Caco-2 (cell line): ENCODE measurements around the gene SOX2. TPM values are rescaled to one million over a fixed set of nuclear protein-coding genes. Genes with fewer than 3 reads are reported as not detected.

ENCODE experiments used
- BruUV-seq: library from RNA; stranded (reverse); fragments of 400-500 nt; replicated peaks from 2 replicates; lab custom pipeline; 2021; lab: Mats Ljungman, UMichigan
- CTCF ChIA-PET: fragments of 300-600 bp; sonication (Branson Sonifier 250); formaldehyde crosslinking; loops from one replicate; lab custom pipeline; 2022; ENCODE audit warnings: antibody characterized with exemption; lab: Charles Lee
- POLR2A ChIA-PET: fragments of 300-600 bp; sonication (Branson Sonifier 250); formaldehyde crosslinking; loops from one replicate; lab custom pipeline; 2022; ENCODE audit warnings: antibody characterized with exemption; lab: Charles Lee
- DNase-seq, 2 experiments: peaks; one replicate each; pipeline versions ENCODE4 v3.0.0 to v3.0.0-alpha.2; 2020 to 2022
- H3K27me3 ChIP-seq: replicated peaks from 2 replicates; pipeline ENCODE4 v1.6.0; 2011; ENCODE audit warnings: low read length; ENCODE audit not compliant: control insufficient read depth, insufficient read depth
- H3K36me3 ChIP-seq: 2 replicates; pipeline ENCODE4 v1.5.1; 2011; ENCODE audit warnings: low read length; ENCODE audit not compliant: control insufficient read depth, insufficient read depth
- H3K4me1 ChIP-seq: fragments of 250-450 bp; sonication (Bioruptor Pico); 2 replicates; pipeline ENCODE4 v1.5.1; 2020; ENCODE audit warnings: mild to moderate bottlenecking
- H3K4me3 ChIP-seq: 2 replicates; pipeline ENCODE4 v1.5.1; 2011; ENCODE audit warnings: low read depth, mild to moderate bottlenecking, control low read depth, low read length
- H3K9me3 ChIP-seq: fragments of 250-450 bp; sonication (Bioruptor Pico); 2 replicates; pipeline ENCODE4 v1.5.1; 2020; ENCODE audit warnings: mild to moderate bottlenecking, moderate library complexity
- H3K27ac Mint-ChIP-seq: one replicate; pipeline ENCODE4 v1.8.0; 2022; ENCODE audit warnings: mixed read lengths; ENCODE audit not compliant: unreplicated experiment
- H3K27me3 Mint-ChIP-seq: one replicate; pipeline ENCODE4 v1.8.0; 2022; ENCODE audit warnings: mixed read lengths; ENCODE audit not compliant: insufficient read depth, unreplicated experiment
- H3K36me3 Mint-ChIP-seq: one replicate; pipeline ENCODE4 v1.8.0; 2022; ENCODE audit warnings: mild to moderate bottlenecking, mixed read lengths; ENCODE audit not compliant: insufficient read depth, unreplicated experiment
- H3K4me1 Mint-ChIP-seq: one replicate; pipeline ENCODE4 v1.8.0; 2022; ENCODE audit warnings: low read depth, mixed read lengths; ENCODE audit not compliant: unreplicated experiment
- H3K4me3 Mint-ChIP-seq: one replicate; pipeline ENCODE4 v1.8.0; 2022; ENCODE audit warnings: mild to moderate bottlenecking, moderate library complexity, mixed read lengths; ENCODE audit not compliant: unreplicated experiment
- H3K9me3 Mint-ChIP-seq: one replicate; pipeline ENCODE4 v1.8.0; 2022; ENCODE audit warnings: mixed read lengths; ENCODE audit not compliant: unreplicated experiment
- CTCF ChIP-seq, 2 experiments: fragments of 200-600 bp in 1 of 2; IDR thresholded peaks; 1 replicate in 1 of 2; 2 replicates in 1 of 2; pipeline versions ENCODE4 v1.5.1 to v1.8.0; 2011 to 2022; ENCODE audit warnings: antibody characterized with exemption in 1 of 2, control low read depth in 1 of 2, inconsistent platforms in 1 of 2, low read depth in 1 of 2, low read length in 1 of 2, mild to moderate bottlenecking in 1 of 2, moderate library complexity in 1 of 2; ENCODE audit not compliant: insufficient read depth in 1 of 2, severe bottlenecking in 1 of 2, unreplicated experiment in 1 of 2
- intact Hi-C: fragments of 100-400 bp; cut with micrococcal nuclease; formaldehyde crosslinking; loops from one replicate; pipeline ENCODE4 v1.10.0; 2022; ENCODE audit not compliant: unreplicated experiment
- total RNA-seq: library from RNA; stranded (reverse); gene quantifications from 2 replicates; pipeline ENCODE4 v1.2.3, GENCODE V29; 2022

The SOX2 gene
- total RNA-seq, 1 experiment from 2014 or later: 34.1 TPM

GRCh38 chr3:181753391-181753790, 41.7 kb downstream of the SOX2 start:
- H3K4me1 Mint-ChIP-seq: peaks cover 13% of the 10 kb centered on the region

GRCh38 chr3:181755959-181756358, 44.2 kb downstream of the SOX2 start:
- H3K4me3 ChIP-seq: no peak overlapping the region
- no peaks in the 10 kb centered on the region for H3K27me3 ChIP-seq
- H3K4me3 Mint-ChIP-seq: no peak overlapping the region
- no peaks in the 10 kb centered on the region for H3K27me3 Mint-ChIP-seq
- intact Hi-C loops: no loop called here
- no peaks in the 10 kb centered on the region for H3K9me3 ChIP-seq
- no peaks in the 10 kb centered on the region for H3K36me3 ChIP-seq
- H3K4me1 Mint-ChIP-seq: peaks cover 13% of the 10 kb centered on the region
- H3K27ac Mint-ChIP-seq: no peak overlapping the region
- H3K36me3 Mint-ChIP-seq: no peaks in the 10 kb centered on the region
- H3K9me3 Mint-ChIP-seq: no peaks in the 10 kb centered on the region
- ChIA-PET POLR2A (no interaction called here), CTCF (no interaction called here)
- H3K4me1 ChIP-seq: no peaks in the 10 kb centered on the region
- no peak for DNase-seq
- BruUV-seq: no TSS peak
- no peak for TF ChIP-seq CTCF (IDR thresholded peaks at IDR 0.05; ENCODE audit: insufficient read depth in 1 of 2, low read depth in 1 of 2, low read length in 1 of 2, severe bottlenecking in 1 of 2, unreplicated experiment in 1 of 2)

More at GRCh38 chr3:181753391-181753790, 41.7 kb downstream of the SOX2 start:
- POLR2A ChIA-PET: no interaction called here
- H3K27ac Mint-ChIP-seq: no peak overlapping the region
- H3K27me3 Mint-ChIP-seq: no peaks in the 10 kb centered on the region
- CTCF ChIA-PET: no interaction called here
- no peak overlapping the region for H3K4me3 ChIP-seq
- H3K27me3 ChIP-seq: no peaks in the 10 kb centered on the region
- no peak overlapping the region for H3K4me3 Mint-ChIP-seq
- H3K36me3 ChIP-seq: no peaks in the 10 kb centered on the region
- H3K9me3 Mint-ChIP-seq: no peaks in the 10 kb centered on the region
- no peaks in the 10 kb centered on the region for H3K36me3 Mint-ChIP-seq
- BruUV-seq: no TSS peak
- no peak for TF ChIP-seq CTCF (IDR thresholded peaks at IDR 0.05; ENCODE audit: insufficient read depth in 1 of 2, low read depth in 1 of 2, low read length in 1 of 2, severe bottlenecking in 1 of 2, unreplicated experiment in 1 of 2)
- H3K4me1 ChIP-seq: no peaks in the 10 kb centered on the region
- no peak for DNase-seq
- H3K9me3 ChIP-seq: no peaks in the 10 kb centered on the region
- intact Hi-C loops: no loop called here

- H3K4me3 Mint-ChIP-seq: no peak overlapping the region
- no TSS peak for BruUV-seq
- CTCF ChIA-PET: no interaction called here
- peaks cover 13% of the 10 kb centered on the region for H3K4me1 Mint-ChIP-seq
- TF ChIP-seq CTCF (IDR thresholded peaks at IDR 0.05; ENCODE audit: insufficient read depth in 1 of 2, low read depth in 1 of 2, low read length in 1 of 2, severe bottlenecking in 1 of 2, unreplicated experiment in 1 of 2): no peak
- Histone ChIP-seq H3K4me3 (no peak overlapping the region), H3K9me3 (no peaks in the 10 kb centered on the region), H3K4me1 (no peaks in the 10 kb centered on the region), H3K27me3 (no peaks in the 10 kb centered on the region), H3K36me3 (no peaks in the 10 kb centered on the region)
- H3K27ac Mint-ChIP-seq: no peak overlapping the region
- no peaks in the 10 kb centered on the region for H3K36me3 Mint-ChIP-seq
- no peaks in the 10 kb centered on the region for H3K9me3 Mint-ChIP-seq
- DNase-seq: no peak
- intact Hi-C loops: no loop called here
- no peaks in the 10 kb centered on the region for H3K27me3 Mint-ChIP-seq
- POLR2A ChIA-PET: no interaction called here
Observed at GRCh38 chr3:181756645-181757297, 45.0 kb downstream of the SOX2 start.
